ENCODE results near the gene RAF1. TPM values are rescaled to one million over a fixed set of nuclear protein-coding genes. Genes with fewer than 3 reads are reported as not detected.

The RAF1 gene
- total and polyA plus RNA-seq, 2 of the 13 experiments (the other 11 are each of a cell fraction or from before 2014, with no cell fraction given) = 72.2 to 91.4 TPM

GRCh38 chr3:12710062-12710461, 46.1 kb upstream of the RAF1 start (continued):
- TF ChIP-seq, protein P1, sequence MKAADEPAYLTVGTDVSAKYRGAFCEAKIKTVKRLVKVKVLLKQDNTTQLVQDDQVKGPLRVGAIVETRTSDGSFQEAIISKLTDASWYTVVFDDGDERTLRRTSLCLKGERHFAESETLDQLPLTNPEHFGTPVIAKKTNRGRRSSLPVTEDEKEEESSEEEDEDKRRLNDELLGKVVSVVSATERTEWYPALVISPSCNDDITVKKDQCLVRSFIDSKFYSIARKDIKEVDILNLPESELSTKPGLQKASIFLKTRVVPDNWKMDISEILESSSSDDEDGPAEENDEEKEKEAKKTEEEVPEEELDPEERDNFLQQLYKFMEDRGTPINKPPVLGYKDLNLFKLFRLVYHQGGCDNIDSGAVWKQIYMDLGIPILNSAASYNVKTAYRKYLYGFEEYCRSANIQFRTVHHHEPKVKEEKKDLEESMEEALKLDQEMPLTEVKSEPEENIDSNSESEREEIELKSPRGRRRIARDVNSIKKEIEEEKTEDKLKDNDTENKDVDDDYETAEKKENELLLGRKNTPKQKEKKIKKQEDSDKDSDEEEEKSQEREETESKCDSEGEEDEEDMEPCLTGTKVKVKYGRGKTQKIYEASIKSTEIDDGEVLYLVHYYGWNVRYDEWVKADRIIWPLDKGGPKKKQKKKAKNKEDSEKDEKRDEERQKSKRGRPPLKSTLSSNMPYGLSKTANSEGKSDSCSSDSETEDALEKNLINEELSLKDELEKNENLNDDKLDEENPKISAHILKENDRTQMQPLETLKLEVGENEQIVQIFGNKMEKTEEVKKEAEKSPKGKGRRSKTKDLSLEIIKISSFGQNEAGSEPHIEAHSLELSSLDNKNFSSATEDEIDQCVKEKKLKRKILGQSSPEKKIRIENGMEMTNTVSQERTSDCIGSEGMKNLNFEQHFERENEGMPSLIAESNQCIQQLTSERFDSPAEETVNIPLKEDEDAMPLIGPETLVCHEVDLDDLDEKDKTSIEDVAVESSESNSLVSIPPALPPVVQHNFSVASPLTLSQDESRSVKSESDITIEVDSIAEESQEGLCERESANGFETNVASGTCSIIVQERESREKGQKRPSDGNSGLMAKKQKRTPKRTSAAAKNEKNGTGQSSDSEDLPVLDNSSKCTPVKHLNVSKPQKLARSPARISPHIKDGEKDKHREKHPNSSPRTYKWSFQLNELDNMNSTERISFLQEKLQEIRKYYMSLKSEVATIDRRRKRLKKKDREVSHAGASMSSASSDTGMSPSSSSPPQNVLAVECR (CRISPR knock-in tag; IDR thresholded peaks at IDR 0.05; ENCODE audit: borderline replicate concordance) = no peak

- Histone ChIP-seq H3K9me3 (ENCODE audit: low read length) (no peaks in the 10 kb centered on the region), H3K4me2 (ENCODE audit: low read depth, low read length) (no peak overlapping the region), H3K9ac (ENCODE audit: insufficient read depth, low read depth, low read length) (no peak overlapping the region), H2AFZ (ENCODE audit: low read length) (no peak overlapping the region), H3K4me1 (ENCODE audit: insufficient read depth, low read length) (no peaks in the 10 kb centered on the region), H3K79me2 (ENCODE audit: insufficient read depth, low read length) (no peaks in the 10 kb centered on the region), H3K4me3 (replicated peaks in 1 of 3; ENCODE audit: insufficient read depth in 1 of 3, low read depth in 2 of 3, low read length in 3 of 3) (no peak overlapping the region), H4K20me1 (ENCODE audit: insufficient read depth, low read length) (no peaks in the 10 kb centered on the region), H3K27me3 (ENCODE audit: control insufficient read depth in 1 of 2, insufficient read depth in 2 of 2, low read length in 2 of 2) (peaks cover 0 to 3% of the 10 kb centered on the region in 2 experiments; a peak in 1 of 5 replicates), H3K36me3 (replicated peaks in 1 of 2; ENCODE audit: control insufficient read depth in 1 of 2, insufficient read depth in 2 of 2, low read length in 2 of 2) (no peaks in the 10 kb centered on the region), H3K27ac (ENCODE audit: extremely low read length, insufficient read depth, low read length) (no peak overlapping the region)
- ChIA-PET POLR2A (no interaction called here), CTCF (ENCODE audit: low intra/inter-chr PET ratio, low total read pairs) (no interaction called here)
- DNase-seq (ENCODE audit: low spot score) (no peak), FAIRE-seq (no peak), ATAC-seq (no peak)
- in situ Hi-C loops (cut with HindIII; ENCODE audit: extremely low pct_ligation_motif_present, low pct_unique_long_range_greater_than_20kb) = no loop called here
- intact Hi-C loops (cut with micrococcal nuclease; ENCODE audit: unreplicated experiment) = no loop called here
- 72% methylated on average over 3 of the region's 3 CpGs for WGBS (ENCODE audit: low lambda C conversion rate)
- no TSS peak for BruUV-seq (replicated peaks)
- TF ChIP-seq, protein P2, sequence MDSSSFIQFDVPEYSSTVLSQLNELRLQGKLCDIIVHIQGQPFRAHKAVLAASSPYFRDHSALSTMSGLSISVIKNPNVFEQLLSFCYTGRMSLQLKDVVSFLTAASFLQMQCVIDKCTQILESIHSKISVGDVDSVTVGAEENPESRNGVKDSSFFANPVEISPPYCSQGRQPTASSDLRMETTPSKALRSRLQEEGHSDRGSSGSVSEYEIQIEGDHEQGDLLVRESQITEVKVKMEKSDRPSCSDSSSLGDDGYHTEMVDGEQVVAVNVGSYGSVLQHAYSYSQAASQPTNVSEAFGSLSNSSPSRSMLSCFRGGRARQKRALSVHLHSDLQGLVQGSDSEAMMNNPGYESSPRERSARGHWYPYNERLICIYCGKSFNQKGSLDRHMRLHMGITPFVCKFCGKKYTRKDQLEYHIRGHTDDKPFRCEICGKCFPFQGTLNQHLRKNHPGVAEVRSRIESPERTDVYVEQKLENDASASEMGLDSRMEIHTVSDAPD (CRISPR knock-in tag; IDR thresholded peaks at IDR 0.05) = no peak
- no peak for TF ChIP-seq MIER2 (CRISPR knock-in tag; IDR thresholded peaks at IDR 0.05)
- TF ChIP-seq PRPF4 (IDR thresholded peaks at IDR 0.05; ENCODE audit: low read depth, low read length, poor library complexity, severe bottlenecking) = no peak
- TF ChIP-seq NFATC3 (CRISPR knock-in tag; IDR thresholded peaks at IDR 0.05) = no peak
- TF ChIP-seq SOX13 (IDR thresholded peaks at IDR 0.05) = no peak
- TF ChIP-seq SOX13 (CRISPR knock-in tag; conservative IDR thresholded peaks at IDR 0.05 in 1 of 2, IDR thresholded peaks at IDR 0.05 in 1 of 2) = no peak
- no peak for TF ChIP-seq TRIM24 (CRISPR knock-in tag; IDR thresholded peaks at IDR 0.05)
- TF ChIP-seq ZNF777 (CRISPR knock-in tag; IDR thresholded peaks at IDR 0.05) = no peak
- TF ChIP-seq GZF1 (CRISPR knock-in tag; IDR thresholded peaks at IDR 0.05) = no peak
- TF ChIP-seq, protein P3, sequence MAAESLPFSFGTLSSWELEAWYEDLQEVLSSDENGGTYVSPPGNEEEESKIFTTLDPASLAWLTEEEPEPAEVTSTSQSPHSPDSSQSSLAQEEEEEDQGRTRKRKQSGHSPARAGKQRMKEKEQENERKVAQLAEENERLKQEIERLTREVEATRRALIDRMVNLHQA (CRISPR knock-in tag; IDR thresholded peaks at IDR 0.05) = no peak
- TF ChIP-seq, protein P4, sequence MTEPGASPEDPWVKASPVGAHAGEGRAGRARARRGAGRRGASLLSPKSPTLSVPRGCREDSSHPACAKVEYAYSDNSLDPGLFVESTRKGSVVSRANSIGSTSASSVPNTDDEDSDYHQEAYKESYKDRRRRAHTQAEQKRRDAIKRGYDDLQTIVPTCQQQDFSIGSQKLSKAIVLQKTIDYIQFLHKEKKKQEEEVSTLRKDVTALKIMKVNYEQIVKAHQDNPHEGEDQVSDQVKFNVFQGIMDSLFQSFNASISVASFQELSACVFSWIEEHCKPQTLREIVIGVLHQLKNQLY (CRISPR knock-in tag; IDR thresholded peaks at IDR 0.05) = no peak
- TF ChIP-seq CREBL2 (CRISPR knock-in tag; IDR thresholded peaks at IDR 0.05; ENCODE audit: borderline replicate concordance) = no peak
- no peak for TF ChIP-seq FIP1L1 (IDR thresholded peaks at IDR 0.05; ENCODE audit: borderline replicate concordance, insufficient read depth, low read depth, low read length)
Observed at GRCh38 chr3:12709334-12709733, 45.4 kb upstream of the RAF1 start.
